Thyroid gland (tissue), 4 donors: ENCODE measurements around the gene CHST14. TPM values are rescaled to one million over a fixed set of nuclear protein-coding genes. Genes with fewer than 3 reads are reported as not detected.

Experiments
- DNase-seq, 2 donors: peaks; one replicate each; pipeline ENCODE4 v3.0.0-alpha.2; 2019
- H3K27ac ChIP-seq, 3 donors: fragments of 200-600 bp; sonication (generic); 1 replicate in 2 of 3; 2 replicates in 1 of 3; pipeline ENCODE4 v1.5.1; 2016 to 2019; ENCODE audit warnings: mild to moderate bottlenecking in 1 of 3, moderate library complexity in 1 of 3
- H3K27me3 ChIP-seq: fragments of 200-600 bp; sonication (generic); one replicate; pipeline ENCODE4 v1.5.1; 2019
- H3K36me3 ChIP-seq, 2 donors: fragments of 200-600 bp; sonication (generic); one replicate each; pipeline ENCODE4 v1.5.1; 2016 to 2019
- H3K4me1 ChIP-seq, 2 donors: fragments of 200-600 bp; sonication (generic); one replicate each; pipeline ENCODE4 v1.5.1; 2017 to 2019
- H3K4me3 ChIP-seq, 3 donors: fragments of 200-600 bp; sonication (generic); replicated peaks in 1 of 3; 1 replicate in 2 of 3; 2 replicates in 1 of 3; pipeline ENCODE4 v1.5.1; 2016; ENCODE audit warnings: mild to moderate bottlenecking in 1 of 3
- H3K9me3 ChIP-seq: fragments of 200-600 bp; sonication (generic); one replicate; pipeline ENCODE4 v1.5.1; 2017
- POLR2A ChIP-seq, 2 donors: fragments of 450-650 bp; IDR thresholded peaks; one replicate each; pipeline ENCODE4 v1.6.1; 2017; ENCODE audit warnings: antibody characterized with exemption in 2 of 2, mild to moderate bottlenecking in 2 of 2, moderate library complexity in 1 of 2
- WGBS, 2 donors: methylation state at CpG; one replicate each; pipeline ENCODE4 v1.1.5; 2017; 5-methylcytosine and 5-hydroxymethylcytosine counted together
- intact Hi-C: fragments of 100-400 bp; cut with DNase I; formaldehyde crosslinking; loops from one replicate; pipeline ENCODE4 v1.15.1; 2023
- total RNA-seq, 4 donors: library from RNA; depleted of rRNA; stranded (reverse); fragments of >200 nt; gene quantifications; one replicate each; pipeline ENCODE4 v1.2.3, GENCODE V29; 2016
- TF ChIP-seq, protein P1 (sequence below), 6 experiments: fragments of 200-600 bp in 3 of 6; fragments of 450-650 bp in 3 of 6; sonication (generic) in 3 of 6; IDR thresholded peaks; one replicate each; pipeline ENCODE4 v1.5.1; 2016 to 2019; ENCODE audit warnings: antibody characterized with exemption in 6 of 6, mild to moderate bottlenecking in 2 of 6, inconsistent platforms in 1 of 6, moderate library complexity in 1 of 6

Gene CHST14
- total RNA-seq, 4 donors from 2014 or later, result 15.7 to 22.6 (median 20.1) TPM

DNA sequence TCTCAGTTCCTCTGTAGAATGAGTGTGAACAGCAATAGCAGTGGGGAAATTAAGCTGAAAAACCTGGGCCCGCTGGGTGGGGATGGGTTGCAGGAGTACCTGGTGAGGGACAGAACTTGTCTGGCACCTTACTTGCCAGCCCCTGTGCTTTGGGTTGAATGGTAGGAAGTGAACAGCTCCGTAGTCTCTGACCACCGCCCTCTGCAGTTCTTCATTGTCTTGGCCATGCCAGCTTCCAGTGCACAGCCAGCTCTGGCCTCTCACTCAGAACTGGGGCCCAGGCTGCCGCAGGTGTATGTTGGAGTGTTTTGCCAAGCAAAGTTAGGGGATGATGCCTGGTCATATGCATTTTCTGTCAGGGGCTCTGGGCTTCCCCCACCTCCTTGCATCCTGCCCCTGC, 14.0 kb upstream of the CHST14 start:
- Histone ChIP-seq H3K27ac (no peak overlapping the region), H3K4me1 (peaks cover 18 to 35% of the 10 kb centered on the region in 2 donors), H3K4me3 (no peak overlapping the region), H3K9me3 (no peaks in the 10 kb centered on the region), H3K36me3 (peaks cover 8 to 10% of the 10 kb centered on the region in 2 donors), H3K27me3 (no peaks in the 10 kb centered on the region)
- no peak for DNase-seq
- WGBS, 2 donors, result 65 to 80% methylated on average over 3 to 4 of the region's 4 CpGs
- no peak for TF ChIP-seq POLR2A (IDR thresholded peaks at IDR 0.05)
- TF ChIP-seq, protein P1, sequence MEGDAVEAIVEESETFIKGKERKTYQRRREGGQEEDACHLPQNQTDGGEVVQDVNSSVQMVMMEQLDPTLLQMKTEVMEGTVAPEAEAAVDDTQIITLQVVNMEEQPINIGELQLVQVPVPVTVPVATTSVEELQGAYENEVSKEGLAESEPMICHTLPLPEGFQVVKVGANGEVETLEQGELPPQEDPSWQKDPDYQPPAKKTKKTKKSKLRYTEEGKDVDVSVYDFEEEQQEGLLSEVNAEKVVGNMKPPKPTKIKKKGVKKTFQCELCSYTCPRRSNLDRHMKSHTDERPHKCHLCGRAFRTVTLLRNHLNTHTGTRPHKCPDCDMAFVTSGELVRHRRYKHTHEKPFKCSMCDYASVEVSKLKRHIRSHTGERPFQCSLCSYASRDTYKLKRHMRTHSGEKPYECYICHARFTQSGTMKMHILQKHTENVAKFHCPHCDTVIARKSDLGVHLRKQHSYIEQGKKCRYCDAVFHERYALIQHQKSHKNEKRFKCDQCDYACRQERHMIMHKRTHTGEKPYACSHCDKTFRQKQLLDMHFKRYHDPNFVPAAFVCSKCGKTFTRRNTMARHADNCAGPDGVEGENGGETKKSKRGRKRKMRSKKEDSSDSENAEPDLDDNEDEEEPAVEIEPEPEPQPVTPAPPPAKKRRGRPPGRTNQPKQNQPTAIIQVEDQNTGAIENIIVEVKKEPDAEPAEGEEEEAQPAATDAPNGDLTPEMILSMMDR (IDR thresholded peaks at IDR 0.05), result no peak
- intact Hi-C loops, result no loop called here

DNA sequence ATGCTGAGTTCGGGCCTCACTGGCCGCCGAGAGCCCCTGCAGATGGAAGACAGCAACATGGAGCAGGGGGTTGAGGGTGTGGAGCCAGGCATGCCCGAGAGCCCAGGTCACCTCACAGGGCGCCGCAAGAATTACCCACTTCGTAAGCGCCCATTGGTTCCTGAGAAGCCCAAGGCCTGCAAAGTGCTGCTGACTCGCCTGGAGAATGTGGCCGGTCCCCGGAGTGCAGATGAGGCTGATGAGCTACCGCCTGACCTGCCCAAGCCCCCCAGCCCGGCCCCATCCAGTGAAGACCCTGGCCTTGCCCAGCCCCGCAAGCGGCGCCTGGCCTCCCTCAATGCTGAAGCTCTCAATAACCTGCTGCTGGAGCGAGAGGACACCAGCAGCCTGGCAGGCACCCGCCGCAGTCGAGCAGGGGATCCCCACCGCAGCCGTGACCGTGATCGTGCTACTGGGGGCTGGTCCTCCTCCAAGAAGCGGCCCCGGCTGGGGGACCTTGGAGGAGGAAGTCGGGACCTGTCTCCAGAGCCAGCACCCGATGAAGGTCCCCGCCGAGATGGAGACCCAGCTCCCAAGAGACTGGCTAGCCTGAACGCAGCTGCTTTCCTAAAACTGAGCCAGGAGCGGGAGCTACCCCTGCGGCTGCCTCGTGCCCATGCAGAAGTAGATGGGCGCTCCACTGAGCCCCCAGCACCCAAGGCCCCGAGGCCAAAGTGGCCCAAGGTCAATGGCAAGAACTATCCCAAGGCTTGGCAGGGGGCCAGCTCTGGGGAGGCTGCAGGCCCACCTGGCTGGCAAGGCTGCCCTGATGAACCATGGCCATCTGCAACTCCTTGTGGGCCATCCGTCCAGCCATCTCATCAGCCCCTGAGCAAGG, 12.1 kb upstream of the CHST14 start:
- Histone ChIP-seq H3K27ac (no peak overlapping the region), H3K36me3 (peaks cover 20 to 24% of the 10 kb centered on the region in 2 donors), H3K9me3 (no peaks in the 10 kb centered on the region), H3K4me1 (peaks cover 18 to 26% of the 10 kb centered on the region in 2 donors), H3K4me3 (no peak overlapping the region), H3K27me3 (no peaks in the 10 kb centered on the region)
- 95 to 98% methylated on average over 14 to 20 of the region's 37 CpGs for whole genome bisulfite sequencing, 2 donors
- DNase-seq, result no peak
- TF ChIP-seq, protein P1 (IDR thresholded peaks at IDR 0.05), result no peak
- TF ChIP-seq POLR2A (IDR thresholded peaks at IDR 0.05), result no peak
- intact Hi-C loops, result no loop called here

DNA sequence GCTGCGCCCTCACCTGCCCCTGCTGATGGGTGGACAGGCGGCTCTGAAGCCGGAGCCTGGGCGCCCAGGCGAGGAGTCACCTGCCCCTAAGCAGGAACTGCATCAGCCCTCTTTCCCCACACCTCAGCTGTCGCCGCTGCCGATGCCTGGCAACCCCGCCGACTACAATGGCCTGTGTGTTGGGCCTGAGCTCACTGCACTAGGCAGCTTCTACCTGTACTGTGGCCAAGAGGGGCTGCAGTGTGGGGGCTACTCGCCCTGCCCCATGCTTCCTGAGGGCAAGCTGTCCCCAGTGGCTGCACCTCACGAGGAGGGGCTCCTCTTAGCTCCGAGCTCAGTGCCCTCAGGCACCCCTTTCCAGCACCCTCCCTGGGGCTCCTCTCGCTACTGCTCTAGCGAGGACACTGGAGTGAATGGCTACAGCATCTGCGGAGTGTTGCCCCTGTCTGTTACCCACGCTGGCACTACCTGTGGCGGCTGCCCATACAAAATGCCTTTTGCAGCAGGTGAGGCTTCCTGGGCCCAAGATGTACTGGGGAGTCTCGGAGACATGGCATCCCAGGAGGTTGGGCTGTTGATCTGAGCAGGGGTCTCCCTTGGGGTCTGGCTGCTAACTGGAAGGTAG, 11.3 kb upstream of the CHST14 start:
- intact Hi-C loops, result no loop called here
- no peaks in the 10 kb centered on the region for H3K9me3 ChIP-seq
- no peak overlapping the region for H3K4me3 ChIP-seq
- no peak for DNase-seq
- TF ChIP-seq, protein P1 (IDR thresholded peaks at IDR 0.05), result no peak
- TF ChIP-seq POLR2A (IDR thresholded peaks at IDR 0.05), result no peak
- peaks cover 18 to 23% of the 10 kb centered on the region in 2 donors for H3K4me1 ChIP-seq
- no peaks in the 10 kb centered on the region for H3K27me3 ChIP-seq
- 95 to 98% methylated on average over 15 to 17 of the region's 19 CpGs for WGBS, 2 donors
- no peak overlapping the region for H3K27ac ChIP-seq
- peaks cover 28 to 31% of the 10 kb centered on the region in 2 donors for H3K36me3 ChIP-seq

DNA sequence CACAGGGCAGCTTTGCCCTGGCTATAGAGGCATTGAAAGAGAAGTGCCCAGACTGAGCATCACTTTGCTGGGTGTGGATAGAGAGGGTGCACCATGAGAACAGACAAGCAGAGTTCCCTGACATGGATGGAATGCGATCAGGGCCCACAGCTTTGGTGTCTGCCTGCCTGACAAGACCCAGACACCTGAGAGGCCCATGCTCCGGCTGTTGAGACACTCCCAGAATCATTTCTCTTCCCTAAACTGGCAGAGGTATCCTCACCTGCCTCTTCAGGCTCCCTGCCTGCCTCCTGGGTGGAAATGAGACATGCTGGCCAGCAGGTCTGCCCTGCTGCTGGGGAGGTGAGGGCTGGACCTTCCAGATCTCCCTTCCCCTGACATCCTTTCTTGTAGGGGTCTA, 10.4 kb upstream of the CHST14 start:
- peaks cover 37 to 39% of the 10 kb centered on the region in 2 donors for H3K36me3 ChIP-seq
- H3K9me3 ChIP-seq, result no peaks in the 10 kb centered on the region

More for the DNA sequence above, 10.4 kb upstream of the CHST14 start:
- H3K4me3 ChIP-seq, result no peak overlapping the region
- peaks cover 12 to 14% of the 10 kb centered on the region in 2 donors for H3K4me1 ChIP-seq
- TF ChIP-seq POLR2A (IDR thresholded peaks at IDR 0.05), result no peak
- TF ChIP-seq, protein P1 (IDR thresholded peaks at IDR 0.05), result no peak
- intact Hi-C loops, result no loop called here
- 81 to 100% methylated on average over 1 to 2 of the region's 2 CpGs for WGBS, 2 donors
- no peak for DNase-seq
- no peaks in the 10 kb centered on the region for H3K27me3 ChIP-seq
- no peak overlapping the region for H3K27ac ChIP-seq
